SU-DHL-6 (cell line): ENCODE data around the gene IP6K2.

Source experiments
- CTCF ChIP-seq: fragments of 200-600 bp; sonication (generic); IDR thresholded peaks from one replicate; pipeline ENCODE4 v1.5.1; 2017; ENCODE audit warnings: antibody characterized with exemption, mild to moderate bottlenecking, low read length, moderate library complexity; ENCODE audit not compliant: insufficient read depth, poor library complexity, severe bottlenecking
- EZH2phosphoT487 ChIP-seq: fragments of 200-600 bp; sonication (generic), shearing (Covaris generic); conservative IDR thresholded peaks from 2 replicates; pipeline ENCODE4 v1.6.1; 2018; ENCODE audit warnings: mild to moderate bottlenecking, antibody characterized with exemption, low read length, moderate library complexity, mixed read lengths

GRCh38 chr3:48682786-48683185 is 34.2 kb downstream of the IP6K2 start:
- TF ChIP-seq CTCF (no peak), EZH2phosphoT487 (no peak)
